Measurements from ENCODE around the gene SPSB3. TPM values are rescaled to one million over a fixed set of nuclear protein-coding genes. Genes with fewer than 3 reads are reported as not detected.
A peak's percentile ranks its signal among the peaks of the same experiment; 100 is the strongest.

The SPSB3 gene
- total RNA-seq, 1 donor from 2014 or later = 48.2 TPM

DNA sequence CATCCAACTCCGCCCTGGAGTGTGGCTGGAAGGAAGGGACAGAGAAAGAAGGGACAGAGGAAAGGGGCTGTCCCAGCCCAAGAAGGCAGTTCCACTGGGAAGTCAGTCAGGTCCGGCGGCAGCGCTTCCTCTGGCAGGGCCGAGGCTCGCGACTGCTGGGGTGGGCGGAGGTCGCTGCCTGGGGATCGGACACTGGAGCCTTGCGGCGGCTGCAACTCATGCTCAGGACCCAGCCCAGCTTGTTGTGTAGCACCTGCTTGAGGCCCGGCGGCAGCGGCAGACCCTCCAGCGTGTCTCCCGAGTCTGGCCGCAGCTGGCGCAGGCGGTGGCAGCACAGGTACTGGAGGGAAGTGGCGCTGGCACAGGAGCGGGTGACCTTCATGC lies 5.4 kb downstream of the SPSB3 start:
- Histone ChIP-seq H3K4me3 (ENCODE audit: low read depth, low read length) (no peak overlapping the region), H3K36me3 (ENCODE audit: control insufficient read depth, insufficient read depth, low read length) (peaks cover 24% of the 10 kb centered on the region), H3K27me3 (ENCODE audit: control insufficient read depth, insufficient read depth, low read length) (no peaks in the 10 kb centered on the region)
- FAIRE-seq (no peak), DNase-seq (ENCODE audit: low read depth) (no peak)
- TF ChIP-seq, protein P1, sequence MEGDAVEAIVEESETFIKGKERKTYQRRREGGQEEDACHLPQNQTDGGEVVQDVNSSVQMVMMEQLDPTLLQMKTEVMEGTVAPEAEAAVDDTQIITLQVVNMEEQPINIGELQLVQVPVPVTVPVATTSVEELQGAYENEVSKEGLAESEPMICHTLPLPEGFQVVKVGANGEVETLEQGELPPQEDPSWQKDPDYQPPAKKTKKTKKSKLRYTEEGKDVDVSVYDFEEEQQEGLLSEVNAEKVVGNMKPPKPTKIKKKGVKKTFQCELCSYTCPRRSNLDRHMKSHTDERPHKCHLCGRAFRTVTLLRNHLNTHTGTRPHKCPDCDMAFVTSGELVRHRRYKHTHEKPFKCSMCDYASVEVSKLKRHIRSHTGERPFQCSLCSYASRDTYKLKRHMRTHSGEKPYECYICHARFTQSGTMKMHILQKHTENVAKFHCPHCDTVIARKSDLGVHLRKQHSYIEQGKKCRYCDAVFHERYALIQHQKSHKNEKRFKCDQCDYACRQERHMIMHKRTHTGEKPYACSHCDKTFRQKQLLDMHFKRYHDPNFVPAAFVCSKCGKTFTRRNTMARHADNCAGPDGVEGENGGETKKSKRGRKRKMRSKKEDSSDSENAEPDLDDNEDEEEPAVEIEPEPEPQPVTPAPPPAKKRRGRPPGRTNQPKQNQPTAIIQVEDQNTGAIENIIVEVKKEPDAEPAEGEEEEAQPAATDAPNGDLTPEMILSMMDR (IDR thresholded peaks at IDR 0.05; ENCODE audit: insufficient read depth, low read length, severe bottlenecking) = no peak

DNA sequence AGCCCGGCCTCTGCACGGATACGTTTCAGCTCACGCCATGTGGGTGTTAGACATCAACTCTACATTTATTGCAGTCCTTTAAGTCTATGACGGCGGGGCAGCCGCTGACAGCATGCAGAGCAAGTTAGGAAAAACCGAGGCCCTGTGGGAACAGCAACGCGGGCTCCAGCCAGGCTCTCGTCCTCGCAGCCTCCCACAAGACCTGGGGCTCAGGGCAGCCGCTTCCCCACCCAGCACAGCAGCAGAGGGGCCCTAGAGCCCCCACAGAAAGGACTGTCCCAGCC lies 5.8 kb downstream of the SPSB3 start:
- TF ChIP-seq, protein P1 (IDR thresholded peaks at IDR 0.05; ENCODE audit: insufficient read depth, low read length, severe bottlenecking) = no peak
- H3K4me3 ChIP-seq (ENCODE audit: low read depth, low read length) = no peak overlapping the region
- FAIRE-seq (no peak), DNase-seq (ENCODE audit: low read depth) (no peak)
- peaks cover 24% of the 10 kb centered on the region for H3K36me3 ChIP-seq (ENCODE audit: control insufficient read depth, insufficient read depth, low read length)
- no peaks in the 10 kb centered on the region for H3K27me3 ChIP-seq (ENCODE audit: control insufficient read depth, insufficient read depth, low read length)

DNA sequence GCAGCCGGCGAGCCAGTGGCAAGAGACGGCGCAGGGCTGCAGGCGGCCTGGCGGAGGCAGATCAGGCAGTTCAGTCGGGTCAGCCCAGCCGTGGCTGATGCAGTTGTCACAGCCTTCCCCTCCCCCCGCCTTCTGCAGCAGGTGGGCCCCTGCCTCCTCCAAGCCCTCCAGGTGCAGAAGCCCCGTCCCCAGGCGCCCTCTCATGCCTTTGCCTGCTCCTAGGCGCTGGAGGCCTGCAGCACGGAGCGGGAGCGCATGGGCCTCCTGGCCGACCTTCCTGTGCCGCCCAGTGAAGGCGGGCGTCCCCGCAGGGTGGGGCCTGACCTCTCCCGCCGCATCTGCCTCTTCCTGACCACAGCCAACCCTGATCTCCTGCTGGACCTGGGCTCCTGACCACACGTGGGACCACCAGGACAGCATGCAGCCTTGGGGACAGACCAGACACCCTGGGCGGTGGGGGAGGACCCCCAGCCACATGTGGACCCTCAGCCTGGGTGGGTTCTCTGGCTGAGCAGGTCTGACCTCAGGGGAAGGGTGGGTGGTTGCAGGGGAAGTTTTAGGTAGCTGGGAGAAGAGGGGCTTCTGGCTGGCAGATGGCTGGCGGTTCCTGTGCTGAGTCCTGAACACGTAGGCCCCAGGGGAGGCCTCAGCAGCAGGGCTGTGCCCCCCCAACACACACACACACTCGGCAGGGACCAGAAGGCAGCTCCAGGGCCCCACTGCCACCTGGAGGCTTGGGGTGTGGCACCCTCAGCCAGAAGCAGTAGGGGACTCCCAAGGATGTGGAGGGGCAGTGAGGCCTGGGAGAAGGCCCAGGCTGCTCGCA lies 6.3 kb downstream of the SPSB3 start:
- Histone ChIP-seq H3K27me3 (ENCODE audit: control insufficient read depth, insufficient read depth, low read length) (no peaks in the 10 kb centered on the region), H3K4me3 (ENCODE audit: low read depth, low read length) (no peak overlapping the region), H3K36me3 (ENCODE audit: control insufficient read depth, insufficient read depth, low read length) (peaks cover 23% of the 10 kb centered on the region)
- TF ChIP-seq, protein P1 (IDR thresholded peaks at IDR 0.05; ENCODE audit: insufficient read depth, low read length, severe bottlenecking) = no peak
- FAIRE-seq (no peak), DNase-seq (ENCODE audit: low read depth) (no peak)

DNA sequence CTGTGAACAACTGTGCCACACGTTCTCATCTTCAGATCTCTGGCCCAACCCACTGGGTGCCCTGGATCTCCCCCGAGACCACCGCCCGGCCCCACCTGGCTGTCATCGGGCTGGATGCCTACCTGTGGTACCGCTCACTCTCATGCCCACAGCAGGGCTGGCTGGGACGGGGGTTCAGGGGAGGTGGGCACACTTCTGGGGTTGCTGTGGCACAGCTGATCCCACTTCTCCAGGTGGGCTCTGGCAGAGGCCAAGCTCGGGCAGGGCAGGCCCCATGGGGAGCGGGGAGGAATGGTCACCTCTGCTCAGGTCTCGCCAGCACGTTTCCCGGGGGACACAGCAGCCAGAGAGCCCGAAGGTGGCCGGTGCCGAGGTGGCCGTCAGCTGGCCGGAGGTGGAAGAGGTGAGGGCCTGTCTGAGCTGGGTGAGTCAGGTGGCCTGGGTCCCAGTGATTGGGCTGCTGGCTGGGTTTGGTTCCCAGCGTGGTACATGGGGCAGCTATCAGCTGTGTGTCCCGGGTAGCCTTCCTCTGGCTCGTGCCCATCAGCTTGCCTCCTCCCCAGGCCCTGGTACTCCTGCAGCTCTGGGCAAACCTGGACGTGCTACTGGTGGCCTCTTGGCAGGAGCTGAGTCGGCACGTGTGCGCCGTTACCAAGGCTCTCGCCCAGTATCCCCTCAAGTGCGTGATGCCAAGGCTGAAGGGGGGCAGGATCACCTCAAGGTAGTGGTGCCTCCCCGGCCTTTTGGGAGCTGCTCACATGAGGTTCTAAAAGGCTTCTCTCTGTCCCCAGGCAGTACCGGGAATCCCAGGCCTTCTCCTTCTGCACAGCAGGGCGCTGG lies 7.1 kb downstream of the SPSB3 start:
- FAIRE-seq (no peak), DNase-seq (ENCODE audit: low read depth) (no peak)
- Histone ChIP-seq H3K27me3 (ENCODE audit: control insufficient read depth, insufficient read depth, low read length) (no peaks in the 10 kb centered on the region), H3K4me3 (ENCODE audit: low read depth, low read length) (no peak overlapping the region), H3K36me3 (ENCODE audit: control insufficient read depth, insufficient read depth, low read length) (peaks cover 21% of the 10 kb centered on the region)
- TF ChIP-seq, protein P1 (IDR thresholded peaks at IDR 0.05; ENCODE audit: insufficient read depth, low read length, severe bottlenecking) = no peak

DNA sequence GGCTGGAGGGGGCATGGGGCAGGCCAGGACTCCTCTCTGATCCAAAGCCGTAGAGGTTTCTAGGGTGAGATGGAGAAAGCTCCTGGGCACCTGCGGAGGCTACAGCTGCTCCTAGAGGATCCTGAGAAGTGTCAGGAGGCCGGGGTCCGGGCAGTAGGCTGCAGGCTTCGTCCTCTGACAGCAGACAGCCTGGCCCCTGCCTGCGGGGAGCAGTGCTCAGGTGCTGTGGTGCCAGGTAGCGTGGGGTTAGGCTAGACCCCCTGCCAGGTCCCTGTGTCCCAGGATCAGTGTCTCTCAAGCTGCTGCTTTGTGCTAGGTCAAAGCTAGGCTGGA lies 8.0 kb downstream of the SPSB3 start:
- H3K36me3 ChIP-seq (ENCODE audit: control insufficient read depth, insufficient read depth, low read length) = peaks cover 22% of the 10 kb centered on the region
- no peak for DNase-seq (ENCODE audit: low read depth)
- H3K27me3 ChIP-seq (ENCODE audit: control insufficient read depth, insufficient read depth, low read length) = no peaks in the 10 kb centered on the region
- TF ChIP-seq, protein P1 (IDR thresholded peaks at IDR 0.05; ENCODE audit: insufficient read depth, low read length, severe bottlenecking) = no peak
- peak overlapping the region; percentile 97 for H3K4me3 ChIP-seq (ENCODE audit: low read depth, low read length)
- no peak for FAIRE-seq
